GM19397 (cell line): Measurements from ENCODE around the gene HEATR3.
"Not testable (repeated sequence)": the region's sequence is repeated elsewhere in the genome, so short reads cannot be mapped to it uniquely, and the experiment has no call there.

Experiments used
- ATAC-seq: cut with Tn5 transposase; IDR thresholded peaks from one replicate; pipeline ENCODE4 v1.9.1; 2021; ENCODE audit warnings: mild to moderate bottlenecking, moderate library complexity; ENCODE audit not compliant: unreplicated experiment

The HEATR3 gene

GRCh38 chr16:50096791-50097190 is 31.0 kb downstream of the HEATR3 start:
- ATAC-seq = no peak

GRCh38 chr16:50099957-50100648 is 34.3 kb downstream of the HEATR3 start:
- no peak for ATAC-seq

GRCh38 chr16:50102051-50102746 is 36.4 kb downstream of the HEATR3 start:
- ATAC-seq = no peak

- no peak for ATAC-seq
These were observed 38.0 kb downstream of the HEATR3 start for GRCh38 chr16:50103764-50104163.

- no peak for ATAC-seq
These were observed 48.8 kb downstream of the HEATR3 start for GRCh38 chr16:50114357-50115129.

GRCh38 chr16:50120711-50121110 is 54.9 kb downstream of the HEATR3 start:
- no peak for ATAC-seq

- ATAC-seq = no peak
These were observed 55.5 kb downstream of the HEATR3 start for GRCh38 chr16:50121278-50121677.

GRCh38 chr16:50121721-50122445 is 56.1 kb downstream of the HEATR3 start:
- ATAC-seq = peak; percentile 58

GRCh38 chr16:50123417-50123816 is 57.6 kb downstream of the HEATR3 start:
- ATAC-seq = no peak

GRCh38 chr16:50124769-50125168 is 59.0 kb downstream of the HEATR3 start:
- ATAC-seq = no peak

- ATAC-seq = no peak
These were observed 60.4 kb downstream of the HEATR3 start for GRCh38 chr16:50126183-50126582.

GRCh38 chr16:50132571-50132970 is 66.8 kb downstream of the HEATR3 start:
- ATAC-seq = not testable (repeated sequence)

- ATAC-seq = no peak
These were observed 67.4 kb downstream of the HEATR3 start for GRCh38 chr16:50133214-50133613.

- ATAC-seq = no peak
These were observed 70.6 kb downstream of the HEATR3 start for GRCh38 chr16:50136399-50136798.

- no peak for ATAC-seq
These were observed 71.5 kb downstream of the HEATR3 start for GRCh38 chr16:50137268-50137667.

- ATAC-seq = no peak
These were observed 73.8 kb downstream of the HEATR3 start for GRCh38 chr16:50139580-50139979.

- ATAC-seq = no peak
These were observed 78.4 kb downstream of the HEATR3 start for GRCh38 chr16:50144211-50144610.

GRCh38 chr16:50146479-50147435 is 81.0 kb downstream of the HEATR3 start:
- ATAC-seq = no peak

GRCh38 chr16:50151322-50151721 is 85.6 kb downstream of the HEATR3 start:
- ATAC-seq = no peak

GRCh38 chr16:50151756-50152155 is 86.0 kb downstream of the HEATR3 start:
- ATAC-seq = no peak
